HepG2 (cell line): ENCODE results near the gene TCOF1. TPM values are rescaled to one million over a fixed set of nuclear protein-coding genes. Genes with fewer than 3 reads are reported as not detected.
A peak's percentile ranks its signal among the peaks of the same experiment; 100 is the strongest.

Source experiments
- ATAC-seq: fragments of 200-7000 bp; cut with Tn5 transposase; 3 replicates; pipeline ENCODE4 v1.9.1; 2020; ENCODE audit warnings: mild to moderate bottlenecking, moderate library complexity
- BruUV-seq: library from RNA; stranded (reverse); fragments of 400-500 nt; replicated peaks from 2 replicates; lab custom pipeline; 2021; lab: Mats Ljungman, UMichigan
- CTCF ChIA-PET: fragments of 300-600 bp; formaldehyde crosslinking; extraction: SDS; loops from one replicate; lab custom pipeline; 2021; ENCODE audit warnings: low total read pairs, inconsistent platforms, low intra/inter-chr PET ratio; lab: Yijun Ruan, JAX
- POLR2A ChIA-PET: fragments of 350-600 bp; sonication (Branson Sonifier 250); formaldehyde crosslinking; loops from one replicate; lab custom pipeline; 2020; ENCODE audit warnings: antibody characterized with exemption, inconsistent platforms; lab: Yijun Ruan, JAX
- DNase-seq: peaks from one replicate; pipeline ENCODE4 v3.0.0-alpha.2; 2015; ENCODE audit warnings: low spot score
- FAIRE-seq: peaks from 3 replicates; lab custom pipeline; 2011; peaks lifted over from hg19 to GRCh38; lab: Jason Lieb, UNC
- H2AFZ ChIP-seq: one replicate; pipeline ENCODE4 v1.6.1; 2011; ENCODE audit warnings: low read length, inconsistent platforms
- H3K27ac ChIP-seq: fragments of 300-600 bp; 3 replicates; pipeline ENCODE4 v1.8.0; 2011; ENCODE audit warnings: mixed run types, mild to moderate bottlenecking, mixed read lengths, low read length, inconsistent platforms; ENCODE audit not compliant: insufficient read depth; ENCODE audit errors: extremely low read length
- H3K27me3 ChIP-seq, 2 experiments: fragments of 200-600 bp in 1 of 2; 2 replicates in 1 of 2; 3 replicates in 1 of 2; pipeline versions ENCODE4 v1.6.0 to v1.8.0; 2011; ENCODE audit warnings: low read length in 2 of 2, mild to moderate bottlenecking in 2 of 2, moderate library complexity in 2 of 2, inconsistent platforms in 1 of 2; ENCODE audit not compliant: insufficient read depth in 2 of 2, control insufficient read depth in 1 of 2
- H3K36me3 ChIP-seq, 2 experiments: fragments of 200-600 bp in 1 of 2; replicated peaks in 1 of 2; 2 replicates in 1 of 2; 3 replicates in 1 of 2; pipeline versions ENCODE4 v1.5.1 to v1.8.0; 2011; ENCODE audit warnings: low read length in 2 of 2, inconsistent platforms in 1 of 2; ENCODE audit not compliant: insufficient read depth in 2 of 2, control insufficient read depth in 1 of 2
- H3K4me1 ChIP-seq: 2 replicates; pipeline ENCODE4 v1.5.1; 2012; ENCODE audit warnings: low read length, inconsistent platforms; ENCODE audit not compliant: insufficient read depth
- H3K4me2 ChIP-seq: 2 replicates; pipeline ENCODE4 v1.6.0; 2011; ENCODE audit warnings: low read depth, low read length, inconsistent platforms
- H3K4me3 ChIP-seq, 3 experiments: fragments of 200-600 bp in 1 of 3; sonication (generic), shearing (Covaris generic) in 1 of 3; replicated peaks in 1 of 3; 2 replicates each; pipeline ENCODE4 v1.5.1; 2011 to 2016; ENCODE audit warnings: low read length in 3 of 3, inconsistent platforms in 2 of 3, low read depth in 2 of 3, mild to moderate bottlenecking in 2 of 3, control low read depth in 1 of 3, mixed read lengths in 1 of 3; ENCODE audit not compliant: insufficient read depth in 1 of 3
- H3K79me2 ChIP-seq: one replicate; pipeline ENCODE4 v1.6.1; 2011; ENCODE audit warnings: low read length, inconsistent platforms; ENCODE audit not compliant: insufficient read depth
- H3K9ac ChIP-seq: 2 replicates; pipeline ENCODE4 v1.6.0; 2011; ENCODE audit warnings: mild to moderate bottlenecking, low read depth, low read length, inconsistent platforms; ENCODE audit not compliant: insufficient read depth
- H3K9me3 ChIP-seq: 2 replicates; pipeline ENCODE4 v1.5.1; 2012; ENCODE audit warnings: mild to moderate bottlenecking, low read length
- H4K20me1 ChIP-seq: 2 replicates; pipeline ENCODE4 v1.6.0; 2011; ENCODE audit warnings: inconsistent platforms, mild to moderate bottlenecking, low read length, moderate library complexity; ENCODE audit not compliant: insufficient read depth
- ARID4A ChIP-seq: sonication (generic); formaldehyde crosslinking; IDR thresholded peaks from 2 replicates; pipeline ENCODE4 v1.5.0; 2020; ENCODE audit warnings: mild to moderate bottlenecking, missing genetic modification reagents, borderline replicate concordance
- CEBPZ ChIP-seq: IDR thresholded peaks from 2 replicates; pipeline ENCODE4 v1.6.1; 2012; ENCODE audit warnings: low read length, improper control_type of control experiment
- DR1 ChIP-seq: sonication (generic); formaldehyde crosslinking; IDR thresholded peaks from 2 replicates; pipeline ENCODE4 v1.8.0; 2021; ENCODE audit warnings: mild to moderate bottlenecking, missing genetic modification reagents, inconsistent platforms
- FOXO1 ChIP-seq: sonication (generic); formaldehyde crosslinking; IDR thresholded peaks from 2 replicates; pipeline ENCODE4 v1.4.0; 2020; ENCODE audit warnings: missing genetic modification reagents
- SMARCE1 ChIP-seq: fragments of 450-650 bp; IDR thresholded peaks from 2 replicates; pipeline ENCODE4 v1.6.1; 2017; ENCODE audit warnings: borderline replicate concordance
- THAP11 ChIP-seq: IDR thresholded peaks from 2 replicates; pipeline ENCODE4 v1.6.1; 2016; ENCODE audit warnings: missing biosample characterization, missing genetic modification reagents
- ZNF17 ChIP-seq: sonication (generic); formaldehyde crosslinking; IDR thresholded peaks from 2 replicates; pipeline ENCODE4 v1.5.0; 2020; ENCODE audit warnings: mild to moderate bottlenecking, missing genetic modification reagents
- ZNF629 ChIP-seq: sonication (generic); formaldehyde crosslinking; conservative IDR thresholded peaks from 2 replicates; pipeline ENCODE4 v1.5.0; 2020; ENCODE audit warnings: missing genetic modification reagents
- ZNF75D ChIP-seq: sonication (generic); formaldehyde crosslinking; IDR thresholded peaks from 2 replicates; pipeline ENCODE4 v1.8.1; 2023; ENCODE audit warnings: missing genetic modification reagents, mild to moderate bottlenecking, borderline replicate concordance
- WGBS: methylation state at CpG from one replicate; pipeline ENCODE4 v1.1.6; 2017; ENCODE audit warnings: low lambda C conversion rate; 5-methylcytosine and 5-hydroxymethylcytosine counted together
- in situ Hi-C: cut with HindIII; loops from 2 replicates; pipeline ENCODE4 v1.10.0; 2017; ENCODE audit warnings: low pct_unique_long_range_greater_than_20kb; ENCODE audit not compliant: extremely low pct_ligation_motif_present
- intact Hi-C: fragments of 100-400 bp; cut with micrococcal nuclease; formaldehyde crosslinking; loops from one replicate; pipeline ENCODE4 v1.10.0; 2022; ENCODE audit not compliant: unreplicated experiment
- polyA plus RNA-seq, 8 experiments: library from polyadenylated mRNA; depleted of rRNA in 3 of 8; stranded (reverse) in 7 of 8; unstranded in 1 of 8; fragments of >200 nt; fragmentation: Illumina TruSeq in 4 of 8; extraction: Trizol in 4 of 8; gene quantifications; 2 replicates each; pipeline versions ENCODE4 v1.2.1 to v1.2.3, GENCODE V29; 2011 to 2016; ENCODE audit warnings: low read depth in 4 of 8, missing spikeins in 1 of 8, mixed read lengths in 1 of 8; ENCODE audit not compliant: insufficient read depth in 1 of 8
- total RNA-seq, 5 experiments: library from RNA; depleted of rRNA; stranded (reverse); fragments of >200 nt; fragmentation: Illumina TruSeq; extraction: Trizol; gene quantifications; 2 replicates each; pipeline ENCODE4 v1.2.3, GENCODE V29; 2016; ENCODE audit warnings: low read depth in 1 of 5

The TCOF1 gene
- total and polyA plus RNA-seq, 2 of the 13 experiments (the other 11 are each of a cell fraction or from before 2014, with no cell fraction given): 10.1 to 41.6 TPM

GRCh38 chr5:150319484-150319790 lies 38.1 kb upstream of the TCOF1 start:
- peaks cover 54% of the 10 kb centered on the region for H3K4me1 ChIP-seq
- no peak overlapping the region for H3K27ac ChIP-seq
- H3K9ac ChIP-seq: no peak overlapping the region
- no peaks in the 10 kb centered on the region for H3K9me3 ChIP-seq
- in situ Hi-C loops (no loop called here), intact Hi-C loops (no loop called here)
- H3K4me2 ChIP-seq: no peak overlapping the region
- H3K27me3 ChIP-seq: no peaks in the 10 kb centered on the region
- no peaks in the 10 kb centered on the region for H3K36me3 ChIP-seq
- ChIA-PET POLR2A (no interaction called here), CTCF (no interaction called here)
- DNase-seq: no peak
- ATAC-seq: no peak
- no peak for FAIRE-seq
- no peaks in the 10 kb centered on the region for H3K79me2 ChIP-seq
- BruUV-seq: no TSS peak
- H3K4me3 ChIP-seq: no peak overlapping the region
- H4K20me1 ChIP-seq: no peaks in the 10 kb centered on the region
- WGBS: 87% methylated on average over 6 of the region's 6 CpGs
- H2AFZ ChIP-seq: no peak overlapping the region
- no peak for TF ChIP-seq ZNF75D (CRISPR knock-in tag)
- no peak for TF ChIP-seq DR1 (CRISPR knock-in tag)
- TF ChIP-seq ZNF629 (CRISPR knock-in tag): peak; percentile 32; the same call in 1 of the 2 replicates
- TF ChIP-seq CEBPZ: no peak

- Histone ChIP-seq H3K27ac (no peak overlapping the region), H3K9ac (no peak overlapping the region), H3K36me3 (no peaks in the 10 kb centered on the region), H3K79me2 (no peaks in the 10 kb centered on the region), H3K4me2 (no peak overlapping the region), H3K4me3 (no peak overlapping the region), H3K4me1 (peaks cover 55% of the 10 kb centered on the region), H3K27me3 (no peaks in the 10 kb centered on the region), H3K9me3 (no peaks in the 10 kb centered on the region), H2AFZ (no peak overlapping the region), H4K20me1 (no peaks in the 10 kb centered on the region)
- DNase-seq: no peak
- intact Hi-C loops (no loop called here), in situ Hi-C loops (no loop called here)
- no peak for FAIRE-seq
- BruUV-seq: no TSS peak
- ATAC-seq: no peak
- ChIA-PET POLR2A (interaction anchor here (0.8 kb wide), 1 partner anchor 25 kb away, joined by 3 read pairs; no protein-coding TSS in a partner anchor), CTCF (no interaction called here)
- TF ChIP-seq THAP11 (CRISPR knock-in tag) (no peak), ARID4A (CRISPR knock-in tag) (no peak), SMARCE1 (no peak), FOXO1 (CRISPR knock-in tag) (no peak), ZNF17 (CRISPR knock-in tag) (no peak)
- WGBS: 62% methylated on average over 2 of the region's 2 CpGs
These were observed 37.4 kb upstream of the TCOF1 start for GRCh38 chr5:150320044-150320613.
